GM12892 (cell line): Measurements from ENCODE around the gene ABI3.

Experiments used
- POLR2A ChIP-seq: IDR thresholded peaks from 2 replicates; pipeline ENCODE4 v1.6.1; 2011; ENCODE audit warnings: low read depth, low read length, control low read depth
- POLR2AphosphoS5 ChIP-seq: IDR thresholded peaks from 2 replicates; pipeline ENCODE4 v1.6.1; 2011; ENCODE audit warnings: low read depth, low read length, control low read depth

DNA sequence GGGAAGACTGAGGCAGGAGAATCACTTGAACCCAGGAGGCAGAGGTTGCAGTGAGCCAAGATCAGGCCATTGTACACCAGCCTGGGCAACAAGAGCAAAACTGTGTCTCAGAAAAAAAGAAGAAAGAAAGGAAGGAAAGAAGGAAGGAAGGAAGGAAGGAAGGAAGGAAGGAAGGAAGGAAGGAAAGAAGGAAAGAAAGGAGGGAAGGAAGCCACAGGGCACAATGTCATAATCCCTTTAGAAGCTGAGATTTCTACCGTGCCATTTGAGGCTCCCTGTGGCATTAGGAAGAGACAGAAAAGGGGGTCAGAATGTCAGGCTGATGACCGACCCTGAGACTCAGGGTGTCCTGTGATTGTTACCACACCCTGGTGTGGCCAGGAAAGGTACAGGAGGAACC, 6.7 kb upstream of the ABI3 start:
- no peak for TF ChIP-seq POLR2AphosphoS5
- no peak for TF ChIP-seq POLR2A
